Neural cell (in vitro differentiated cells): ENCODE results near the gene TK2. TPM values are rescaled to one million over a fixed set of nuclear protein-coding genes. Genes with fewer than 3 reads are reported as not detected.

Experiments
- H2AFZ ChIP-seq: fragments of 200-600, 300-800 bp; sonication (generic), shearing (Covaris generic); 2 replicates; pipeline ENCODE4 v1.6.0; 2014; ENCODE audit warnings: low read depth, mild to moderate bottlenecking, antibody characterized with exemption, low read length, moderate library complexity
- H3F3A ChIP-seq: fragments of 200-600 bp; shearing (Covaris generic); 2 replicates; pipeline ENCODE4 v1.6.1; 2016; ENCODE audit warnings: mild to moderate bottlenecking, moderate library complexity, mixed read lengths, antibody characterized with exemption, low read length; ENCODE audit not compliant: insufficient read depth, poor library complexity, severe bottlenecking
- H3K27ac ChIP-seq: fragments of 200-600, 300-800 bp; sonication (generic), shearing (Covaris generic); 2 replicates; pipeline ENCODE4 v1.5.1; 2014; ENCODE audit warnings: mild to moderate bottlenecking, low read length, moderate library complexity
- H3K27me3 ChIP-seq: fragments of 300-800, 200-600 bp; sonication (generic), shearing (Covaris generic); 2 replicates; pipeline ENCODE4 v1.6.0; 2014; ENCODE audit warnings: mild to moderate bottlenecking, low read depth, low read length, moderate library complexity; ENCODE audit not compliant: insufficient read depth
- H3K36me3 ChIP-seq: fragments of 300-800, 200-600 bp; sonication (generic), shearing (Covaris generic); 2 replicates; pipeline ENCODE4 v1.5.1; 2014; ENCODE audit warnings: mild to moderate bottlenecking, antibody characterized with exemption, low read length, moderate library complexity; ENCODE audit not compliant: insufficient read depth
- H3K4me2 ChIP-seq: fragments of 300-800, 200-600 bp; sonication (generic), shearing (Covaris generic); 2 replicates; pipeline ENCODE4 v1.6.0; 2014; ENCODE audit warnings: mild to moderate bottlenecking, low read length
- H3K4me3 ChIP-seq: fragments of 300-800, 200-600 bp; sonication (generic), shearing (Covaris generic); 2 replicates; pipeline ENCODE4 v1.5.1; 2014; ENCODE audit warnings: mild to moderate bottlenecking, low read length, moderate library complexity
- H3K79me2 ChIP-seq: fragments of 200-600 bp; shearing (Covaris generic); replicated peaks from 2 replicates; pipeline ENCODE4 v1.6.0; 2014; ENCODE audit warnings: mild to moderate bottlenecking, low read length, moderate library complexity; ENCODE audit not compliant: insufficient read depth
- H3K9ac ChIP-seq: fragments of 300-800, 200-600 bp; sonication (generic), shearing (Covaris generic); 2 replicates; pipeline ENCODE4 v1.6.1; 2016; ENCODE audit warnings: mild to moderate bottlenecking, low read length, mixed read lengths
- H3K9me2 ChIP-seq: fragments of 200-600 bp; shearing (Covaris generic); 2 replicates; pipeline ENCODE4 v1.6.1; 2016; ENCODE audit warnings: mild to moderate bottlenecking, low read length, mixed read lengths; ENCODE audit not compliant: insufficient read depth
- H3K9me3 ChIP-seq: fragments of 200-600, 300-800 bp; sonication (generic), shearing (Covaris generic); 2 replicates; pipeline ENCODE4 v1.6.1; 2016; ENCODE audit warnings: mild to moderate bottlenecking, mixed run types, low read length, moderate library complexity, mixed read lengths
- H4K20me1 ChIP-seq: fragments of 200-600 bp; shearing (Covaris generic); 2 replicates; pipeline ENCODE4 v1.6.1; 2016; ENCODE audit warnings: mild to moderate bottlenecking, mixed run types; ENCODE audit not compliant: insufficient read depth
- CTCF ChIP-seq: fragments of 450-650 bp; IDR thresholded peaks from 2 replicates; pipeline ENCODE4 v1.5.1; 2014; ENCODE audit warnings: antibody characterized with exemption, mild to moderate bottlenecking, moderate library complexity; ENCODE audit not compliant: poor library complexity, severe bottlenecking
- EP300 ChIP-seq: fragments of 450-650 bp; conservative IDR thresholded peaks from 2 replicates; pipeline ENCODE4 v1.6.1; 2014; ENCODE audit warnings: antibody characterized with exemption, mild to moderate bottlenecking, moderate library complexity; ENCODE audit not compliant: poor library complexity, severe bottlenecking
- EZH2 ChIP-seq: fragments of 200-600, 300-800 bp; shearing (Covaris generic), sonication (generic); IDR thresholded peaks from 2 replicates; pipeline ENCODE4 v1.6.1; 2014; ENCODE audit warnings: antibody characterized with exemption, low read length, borderline replicate concordance, mild to moderate bottlenecking; ENCODE audit not compliant: insufficient read depth, poor library complexity, severe bottlenecking
- MXI1 ChIP-seq: fragments of 450-650 bp; conservative IDR thresholded peaks from 2 replicates; pipeline ENCODE4 v1.6.1; 2014; ENCODE audit warnings: antibody characterized with exemption, mild to moderate bottlenecking; ENCODE audit not compliant: poor library complexity, severe bottlenecking
- POLR2AphosphoS5 ChIP-seq: IDR thresholded peaks from 2 replicates; pipeline ENCODE4 v1.6.1; 2012
- RAD21 ChIP-seq: fragments of 450-650 bp; conservative IDR thresholded peaks from 2 replicates; pipeline ENCODE4 v1.6.1; 2014; ENCODE audit warnings: antibody characterized with exemption, mild to moderate bottlenecking, moderate library complexity
- SMC3 ChIP-seq: fragments of 450-650 bp; conservative IDR thresholded peaks from 2 replicates; pipeline ENCODE4 v1.6.1; 2014; ENCODE audit warnings: antibody characterized with exemption, mild to moderate bottlenecking, moderate library complexity; ENCODE audit not compliant: poor library complexity
- TAF1 ChIP-seq: IDR thresholded peaks from 2 replicates; pipeline ENCODE4 v1.6.1; 2012; ENCODE audit warnings: low read depth
- polyA plus RNA-seq: library from polyadenylated mRNA; depleted of rRNA; stranded (reverse); fragments of >200 nt; gene quantifications from 2 replicates; pipeline ENCODE4 v1.2.3, GENCODE V29; 2014
- TF ChIP-seq, protein P1 (sequence below): IDR thresholded peaks from 2 replicates; pipeline ENCODE4 v1.6.1; 2012; ENCODE audit warnings: borderline replicate concordance

Gene TK2
- polyA plus RNA-seq, 1 donor from 2014 or later, result 15.9 TPM

DNA sequence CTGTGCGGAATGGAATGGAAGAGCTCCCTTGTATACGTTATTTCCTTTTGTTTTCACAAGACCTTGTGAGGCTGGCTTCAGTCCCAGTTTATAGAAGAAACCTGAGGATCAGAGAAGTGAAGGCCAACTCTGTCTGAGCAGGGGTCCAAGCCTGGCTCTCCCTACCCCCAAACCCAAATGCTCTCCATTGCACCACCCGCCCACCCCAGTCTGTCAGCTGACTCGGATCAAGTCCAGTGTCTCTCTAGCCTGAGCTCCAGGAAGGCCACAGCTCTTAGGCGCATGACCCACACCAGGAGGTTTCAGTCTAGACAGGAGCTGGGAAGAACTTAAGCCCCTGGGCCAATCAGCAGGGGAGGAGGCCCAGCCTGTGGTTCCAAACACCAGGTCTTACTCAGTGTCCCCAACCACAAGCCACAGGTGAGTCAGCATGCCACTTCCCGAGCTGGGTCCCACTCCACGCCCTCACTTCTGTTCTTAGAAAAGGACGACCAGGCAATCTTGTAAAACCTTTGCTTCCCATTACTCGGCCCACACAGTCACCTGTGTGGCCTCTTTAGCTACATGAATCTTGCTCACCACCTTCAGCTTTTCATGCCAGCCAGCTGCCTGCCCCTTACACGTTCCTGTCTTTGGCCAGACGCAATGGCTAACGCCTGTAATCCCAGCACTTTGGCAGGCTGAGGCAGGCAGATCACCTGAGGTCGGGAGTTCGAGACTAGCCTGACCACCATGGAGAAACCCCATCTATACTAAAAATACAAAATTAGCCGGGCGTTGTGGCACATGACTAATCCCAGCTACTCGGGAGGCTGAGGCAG lies 27.8 kb downstream of the TK2 start:
- no peaks in the 10 kb centered on the region for H3F3A ChIP-seq
- no peaks in the 10 kb centered on the region for H3K9me3 ChIP-seq
- TF ChIP-seq CTCF, result no peak
- no peak for TF ChIP-seq EZH2
- no peak for TF ChIP-seq TAF1
- no peak for TF ChIP-seq EP300
- TF ChIP-seq MXI1, result no peak
- TF ChIP-seq, protein P1, sequence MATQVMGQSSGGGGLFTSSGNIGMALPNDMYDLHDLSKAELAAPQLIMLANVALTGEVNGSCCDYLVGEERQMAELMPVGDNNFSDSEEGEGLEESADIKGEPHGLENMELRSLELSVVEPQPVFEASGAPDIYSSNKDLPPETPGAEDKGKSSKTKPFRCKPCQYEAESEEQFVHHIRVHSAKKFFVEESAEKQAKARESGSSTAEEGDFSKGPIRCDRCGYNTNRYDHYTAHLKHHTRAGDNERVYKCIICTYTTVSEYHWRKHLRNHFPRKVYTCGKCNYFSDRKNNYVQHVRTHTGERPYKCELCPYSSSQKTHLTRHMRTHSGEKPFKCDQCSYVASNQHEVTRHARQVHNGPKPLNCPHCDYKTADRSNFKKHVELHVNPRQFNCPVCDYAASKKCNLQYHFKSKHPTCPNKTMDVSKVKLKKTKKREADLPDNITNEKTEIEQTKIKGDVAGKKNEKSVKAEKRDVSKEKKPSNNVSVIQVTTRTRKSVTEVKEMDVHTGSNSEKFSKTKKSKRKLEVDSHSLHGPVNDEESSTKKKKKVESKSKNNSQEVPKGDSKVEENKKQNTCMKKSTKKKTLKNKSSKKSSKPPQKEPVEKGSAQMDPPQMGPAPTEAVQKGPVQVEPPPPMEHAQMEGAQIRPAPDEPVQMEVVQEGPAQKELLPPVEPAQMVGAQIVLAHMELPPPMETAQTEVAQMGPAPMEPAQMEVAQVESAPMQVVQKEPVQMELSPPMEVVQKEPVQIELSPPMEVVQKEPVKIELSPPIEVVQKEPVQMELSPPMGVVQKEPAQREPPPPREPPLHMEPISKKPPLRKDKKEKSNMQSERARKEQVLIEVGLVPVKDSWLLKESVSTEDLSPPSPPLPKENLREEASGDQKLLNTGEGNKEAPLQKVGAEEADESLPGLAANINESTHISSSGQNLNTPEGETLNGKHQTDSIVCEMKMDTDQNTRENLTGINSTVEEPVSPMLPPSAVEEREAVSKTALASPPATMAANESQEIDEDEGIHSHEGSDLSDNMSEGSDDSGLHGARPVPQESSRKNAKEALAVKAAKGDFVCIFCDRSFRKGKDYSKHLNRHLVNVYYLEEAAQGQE, result no peak
- no peak for TF ChIP-seq POLR2AphosphoS5
- no peak for TF ChIP-seq RAD21
- TF ChIP-seq SMC3, result no peak
- no peaks in the 10 kb centered on the region for H3K79me2 ChIP-seq
- no peaks in the 10 kb centered on the region for H3K27me3 ChIP-seq
- H2AFZ ChIP-seq, result no peak overlapping the region
- no peak overlapping the region for H3K4me2 ChIP-seq
- no peak overlapping the region for H3K9ac ChIP-seq
- no peaks in the 10 kb centered on the region for H3K9me2 ChIP-seq
- H3K4me3 ChIP-seq, result no peak overlapping the region
- no peak overlapping the region for H3K27ac ChIP-seq
- H3K36me3 ChIP-seq, result no peaks in the 10 kb centered on the region
- H4K20me1 ChIP-seq, result no peaks in the 10 kb centered on the region

DNA sequence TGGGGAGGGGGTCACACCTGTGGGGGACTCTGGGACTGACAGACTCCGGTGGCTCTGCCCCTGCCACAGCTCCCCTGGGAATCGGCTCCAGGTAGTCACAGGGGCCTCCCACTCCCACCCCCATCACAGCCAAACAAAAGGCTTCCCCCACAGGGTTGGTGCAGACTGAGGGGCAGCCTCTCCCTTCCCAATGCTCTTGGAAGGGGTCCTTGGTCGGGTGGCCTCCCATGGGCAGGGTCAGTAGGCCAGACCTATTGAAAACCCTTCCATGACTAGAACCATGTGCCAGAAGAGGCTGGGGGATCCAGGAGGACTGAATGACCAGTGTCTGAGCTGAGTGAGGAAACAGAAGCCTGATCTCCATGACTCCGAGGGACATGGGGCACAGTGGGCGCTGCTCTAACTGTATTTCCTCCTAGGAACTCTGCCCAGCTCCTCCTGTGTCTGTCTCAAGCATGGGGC lies 28.6 kb downstream of the TK2 start:
- no peak overlapping the region for H2AFZ ChIP-seq
- TF ChIP-seq TAF1 (no peak), CTCF (no peak), SMC3 (no peak), POLR2AphosphoS5 (no peak), EZH2 (no peak), EP300 (no peak), RAD21 (no peak), MXI1 (no peak)
- TF ChIP-seq, protein P1, result no peak
- no peaks in the 10 kb centered on the region for H3K36me3 ChIP-seq
- no peak overlapping the region for H3K27ac ChIP-seq
- no peak overlapping the region for H3K4me2 ChIP-seq
- no peaks in the 10 kb centered on the region for H3K9me3 ChIP-seq
- H3K27me3 ChIP-seq, result no peaks in the 10 kb centered on the region
- H3K79me2 ChIP-seq, result no peaks in the 10 kb centered on the region
- H3K4me3 ChIP-seq, result no peak overlapping the region
- H4K20me1 ChIP-seq, result no peaks in the 10 kb centered on the region
- no peaks in the 10 kb centered on the region for H3F3A ChIP-seq
- H3K9me2 ChIP-seq, result no peaks in the 10 kb centered on the region
- H3K9ac ChIP-seq, result no peak overlapping the region
